GM12878 (cell line): ENCODE data around the gene CARHSP1.

Experiments used
- EP300 ChIP-seq, 2 experiments: fragments of 150-350 bp in 1 of 2; IDR thresholded peaks; 2 replicates each; pipeline ENCODE4 v1.6.1; 2011 to 2012; ENCODE audit warnings: low read depth in 2 of 2, low read length in 2 of 2, borderline replicate concordance in 1 of 2, improper control_type of control experiment in 1 of 2, inconsistent platforms in 1 of 2; ENCODE audit not compliant: control insufficient read depth in 1 of 2
- FOXK2 ChIP-seq: fragments of 450-650 bp; IDR thresholded peaks from 2 replicates; pipeline ENCODE4 v1.6.1; 2017; ENCODE audit warnings: mild to moderate bottlenecking, moderate library complexity
- MXI1 ChIP-seq: fragments of 150-350 bp; IDR thresholded peaks from 2 replicates; pipeline ENCODE4 v1.6.1; 2011; ENCODE audit warnings: low read depth, mild to moderate bottlenecking, inconsistent platforms, low read length, improper control_type of control experiment
- NRF1 ChIP-seq: conservative IDR thresholded peaks from 2 replicates; pipeline ENCODE4 v1.6.1; 2011; ENCODE audit warnings: mild to moderate bottlenecking, low read depth, low read length, improper control_type of control experiment
- RAD21 ChIP-seq: IDR thresholded peaks from 2 replicates; pipeline ENCODE4 v1.6.1; 2011; ENCODE audit warnings: mild to moderate bottlenecking, low read depth, low read length, moderate library complexity; ENCODE audit not compliant: insufficient read depth
- YBX1 ChIP-seq: fragments of 450-650 bp; IDR thresholded peaks from 2 replicates; pipeline ENCODE4 v1.6.1; 2016; ENCODE audit warnings: antibody characterized with exemption
- TF ChIP-seq, protein P1 (sequence below), 3 experiments: IDR thresholded peaks in 2 of 3; conservative IDR thresholded peaks in 1 of 3; 2 replicates each; pipeline ENCODE4 v1.5.1; 2011; ENCODE audit warnings: low read depth in 3 of 3, low read length in 3 of 3, mild to moderate bottlenecking in 3 of 3, control low read depth in 2 of 3, moderate library complexity in 2 of 3, inconsistent platforms in 1 of 3, mixed read lengths in 1 of 3; ENCODE audit not compliant: control insufficient read depth in 2 of 3, insufficient read depth in 1 of 3; ENCODE audit errors: extremely low read depth in 1 of 3

DNA sequence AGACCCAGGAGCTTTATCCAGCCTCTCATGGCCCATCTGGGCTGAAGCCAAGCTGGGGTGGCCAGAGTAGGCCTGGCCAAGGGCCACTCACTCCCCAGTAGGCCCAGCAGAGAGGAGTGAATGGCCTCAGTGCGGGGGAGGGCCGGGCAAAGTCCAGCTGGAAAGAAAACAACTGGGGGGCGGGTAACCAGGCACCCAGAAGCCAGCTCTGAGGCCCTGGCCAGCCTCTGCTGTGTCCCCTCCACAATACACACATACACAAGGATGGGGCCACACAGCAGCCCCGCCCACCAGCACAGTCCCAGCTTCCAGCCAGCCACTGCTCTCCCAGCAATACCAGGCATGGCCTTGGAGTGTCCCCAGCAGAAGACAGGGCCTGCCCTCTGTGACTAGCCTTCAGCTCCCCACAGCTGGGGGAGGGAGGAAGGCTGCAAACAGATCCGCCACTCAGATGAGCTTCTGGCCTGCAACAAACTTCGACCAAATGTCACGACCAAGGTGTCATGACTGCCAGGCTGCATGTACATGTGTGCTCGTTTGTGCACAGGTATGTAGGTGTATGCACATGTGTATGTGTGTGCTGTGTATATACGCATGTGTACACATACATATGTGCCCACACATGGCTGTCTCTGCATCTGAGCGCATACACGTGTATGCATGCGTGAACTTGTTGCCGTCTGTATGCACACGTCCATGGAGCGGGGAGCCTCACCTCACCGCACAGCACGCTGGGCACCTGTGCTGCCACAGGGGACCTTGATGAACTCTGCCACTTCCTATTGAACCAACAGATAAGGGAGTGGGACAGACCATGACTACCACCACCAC, 5.0 kb downstream of the CARHSP1 start:
- TF ChIP-seq, protein P1, sequence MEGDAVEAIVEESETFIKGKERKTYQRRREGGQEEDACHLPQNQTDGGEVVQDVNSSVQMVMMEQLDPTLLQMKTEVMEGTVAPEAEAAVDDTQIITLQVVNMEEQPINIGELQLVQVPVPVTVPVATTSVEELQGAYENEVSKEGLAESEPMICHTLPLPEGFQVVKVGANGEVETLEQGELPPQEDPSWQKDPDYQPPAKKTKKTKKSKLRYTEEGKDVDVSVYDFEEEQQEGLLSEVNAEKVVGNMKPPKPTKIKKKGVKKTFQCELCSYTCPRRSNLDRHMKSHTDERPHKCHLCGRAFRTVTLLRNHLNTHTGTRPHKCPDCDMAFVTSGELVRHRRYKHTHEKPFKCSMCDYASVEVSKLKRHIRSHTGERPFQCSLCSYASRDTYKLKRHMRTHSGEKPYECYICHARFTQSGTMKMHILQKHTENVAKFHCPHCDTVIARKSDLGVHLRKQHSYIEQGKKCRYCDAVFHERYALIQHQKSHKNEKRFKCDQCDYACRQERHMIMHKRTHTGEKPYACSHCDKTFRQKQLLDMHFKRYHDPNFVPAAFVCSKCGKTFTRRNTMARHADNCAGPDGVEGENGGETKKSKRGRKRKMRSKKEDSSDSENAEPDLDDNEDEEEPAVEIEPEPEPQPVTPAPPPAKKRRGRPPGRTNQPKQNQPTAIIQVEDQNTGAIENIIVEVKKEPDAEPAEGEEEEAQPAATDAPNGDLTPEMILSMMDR (IDR thresholded peaks at IDR 0.05 in 2 of 3, conservative IDR thresholded peaks at IDR 0.05 in 1 of 3; ENCODE audit: control insufficient read depth in 2 of 3, extremely low read depth in 1 of 3, insufficient read depth in 1 of 3, low read depth in 3 of 3, low read length in 3 of 3) = no peak
- TF ChIP-seq RAD21 = no peak
- no peak for TF ChIP-seq FOXK2
- TF ChIP-seq EP300 (IDR thresholded peaks at IDR 0.05; ENCODE audit: borderline replicate concordance in 1 of 2, control insufficient read depth in 1 of 2, low read depth in 2 of 2, low read length in 2 of 2) = no peak
- TF ChIP-seq YBX1 = no peak
- TF ChIP-seq MXI1 = no peak
- TF ChIP-seq NRF1 = no peak
